WTC11 (cell line): ENCODE results near the gene KCNMA1. TPM values are rescaled to one million over a fixed set of nuclear protein-coding genes. Genes with fewer than 3 reads are reported as not detected.

ENCODE experiments used
- ATAC-seq: fragments of 200-7000 bp; cut with Tn5 transposase; 2 replicates; pipeline ENCODE4 v1.10.0; 2021; ENCODE audit warnings: mild to moderate bottlenecking, moderate library complexity
- CTCF ChIA-PET: fragments of 300-600 bp; sonication (Branson Sonifier 250); formaldehyde crosslinking; loops from one replicate; lab custom pipeline; 2021; ENCODE audit warnings: antibody characterized with exemption; lab: Charles Lee
- POLR2A ChIA-PET: fragments of 350-600 bp; sonication (Branson Sonifier 250); formaldehyde crosslinking; loops from one replicate; lab custom pipeline; 2021; ENCODE audit warnings: antibody characterized with exemption; lab: Charles Lee
- DNase-seq: peaks from one replicate; pipeline ENCODE4 v3.0.0; 2021; ENCODE audit warnings: low spot score
- H3K27ac Mint-ChIP-seq: 2 replicates; pipeline ENCODE4 v1.8.0; 2021; ENCODE audit warnings: mixed read lengths
- H3K27me3 Mint-ChIP-seq: 2 replicates; pipeline ENCODE4 v1.8.0; 2021; ENCODE audit warnings: low read depth, mild to moderate bottlenecking, moderate library complexity, mixed read lengths
- H3K36me3 Mint-ChIP-seq: 2 replicates; pipeline ENCODE4 v1.8.0; 2021; ENCODE audit warnings: mixed read lengths
- H3K4me1 Mint-ChIP-seq: 2 replicates; pipeline ENCODE4 v1.8.0; 2022; ENCODE audit warnings: mixed read lengths
- H3K4me3 Mint-ChIP-seq: 2 replicates; pipeline ENCODE4 v1.8.0; 2021; ENCODE audit warnings: mild to moderate bottlenecking, moderate library complexity, mixed read lengths
- H3K9me3 Mint-ChIP-seq: 2 replicates; pipeline ENCODE4 v1.8.0; 2021; ENCODE audit warnings: mixed read lengths
- AFF4 ChIP-seq: sonication (generic); formaldehyde crosslinking; IDR thresholded peaks from 2 replicates; pipeline ENCODE4 v1.8.1; 2023; ENCODE audit warnings: mild to moderate bottlenecking, missing genetic modification reagents, borderline replicate concordance
- ARID4B ChIP-seq: sonication (generic); formaldehyde crosslinking; IDR thresholded peaks from 2 replicates; pipeline ENCODE4 v1.8.0; 2023; ENCODE audit warnings: missing genetic modification reagents, mild to moderate bottlenecking, borderline replicate concordance
- CTCF ChIP-seq: fragments of 200-600 bp; IDR thresholded peaks from 2 replicates; pipeline ENCODE4 v1.8.0; 2022; ENCODE audit warnings: antibody characterized with exemption
- ETV6 ChIP-seq: sonication (generic); formaldehyde crosslinking; IDR thresholded peaks from 2 replicates; pipeline ENCODE4 v1.8.1; 2022; ENCODE audit warnings: mild to moderate bottlenecking, missing genetic modification reagents
- HMGA2 ChIP-seq: fragments of 250-450 bp; sonication (Bioruptor Pico); IDR thresholded peaks from 2 replicates; pipeline ENCODE4 v1.4.0; 2021; ENCODE audit warnings: mild to moderate bottlenecking, moderate library complexity
- HMGXB4 ChIP-seq: sonication (generic); formaldehyde crosslinking; IDR thresholded peaks from 2 replicates; pipeline ENCODE4 v1.8.1; 2023; ENCODE audit warnings: mild to moderate bottlenecking, moderate library complexity, missing genetic modification reagents
- PRDM15 ChIP-seq: sonication (generic); formaldehyde crosslinking; IDR thresholded peaks from 2 replicates; pipeline ENCODE4 v1.8.0; 2022; ENCODE audit warnings: missing genetic modification reagents
- ZNF425 ChIP-seq: fragments of 250-450 bp; sonication (Bioruptor Pico); conservative IDR thresholded peaks from 2 replicates; pipeline ENCODE4 v1.9.0; 2021; ENCODE audit warnings: mild to moderate bottlenecking
- total RNA-seq: library from RNA; stranded (reverse); gene quantifications from 3 replicates; pipeline ENCODE4 v1.2.3, GENCODE V29; 2021

The KCNMA1 gene
- total RNA-seq, 1 experiment from 2014 or later, result 7.3 TPM

- ATAC-seq (no peak), DNase-seq (no peak)
- ChIA-PET CTCF (no interaction called here), POLR2A (no interaction called here)
- H3K27me3 Mint-ChIP-seq, result no peaks in the 10 kb centered on the region
- H3K4me3 Mint-ChIP-seq, result no peak overlapping the region
- no peaks in the 10 kb centered on the region for H3K36me3 Mint-ChIP-seq
- TF ChIP-seq PRDM15 (CRISPR knock-in tag) (no peak), HMGXB4 (CRISPR knock-in tag) (no peak), HMGA2 (CRISPR knock-in tag) (no peak), AFF4 (CRISPR knock-in tag) (no peak), ARID4B (CRISPR knock-in tag) (no peak), ZNF425 (CRISPR knock-in tag) (no peak), ETV6 (CRISPR knock-in tag) (no peak), CTCF (no peak)
- H3K27ac Mint-ChIP-seq, result no peak overlapping the region
- no peaks in the 10 kb centered on the region for H3K9me3 Mint-ChIP-seq
- H3K4me1 Mint-ChIP-seq, result peaks cover 43% of the 10 kb centered on the region
These were observed 104.3 kb downstream of the KCNMA1 start for GRCh38 chr10:77533146-77533886.
